Activated T-cell treated with anti-CD3 and anti-CD28 coated beads, Interleukin-2, amount 50 U/mL, for 72 hours (primary cell): Measurements from ENCODE around the gene DIP2B. TPM values are rescaled to one million over a fixed set of nuclear protein-coding genes. Genes with fewer than 3 reads are reported as not detected.

ENCODE experiments used
- ATAC-seq, 2 donors: fragments of 150-1000 bp; cut with Tn5 transposase; replicated peaks in 1 of 2; 2 replicates each; pipeline ENCODE4 v1.10.0; 2021; ENCODE audit warnings: moderate library complexity in 2 of 2, mild to moderate bottlenecking in 1 of 2
- DNase-seq, 2 donors: peaks; one replicate each; pipeline ENCODE4 v3.0.0; 2021 to 2022; ENCODE audit warnings: mixed read lengths in 1 of 2
- H3K27ac Mint-ChIP-seq: one replicate; pipeline ENCODE4 v1.8.0; 2022; ENCODE audit warnings: mild to moderate bottlenecking, moderate library complexity, mixed read lengths
- H3K27me3 Mint-ChIP-seq: one replicate; pipeline ENCODE4 v1.8.0; 2022; ENCODE audit warnings: low read depth, mixed read lengths
- H3K36me3 Mint-ChIP-seq, 2 donors: one replicate each; pipeline ENCODE4 v1.8.0; 2022; ENCODE audit warnings: mixed read lengths in 2 of 2, mild to moderate bottlenecking in 1 of 2; ENCODE audit not compliant: insufficient read depth in 2 of 2
- H3K4me1 Mint-ChIP-seq: one replicate; pipeline ENCODE4 v1.8.0; 2022; ENCODE audit warnings: low read depth, mixed read lengths
- H3K4me3 Mint-ChIP-seq, 2 donors: one replicate each; pipeline ENCODE4 v1.8.0; 2022; ENCODE audit warnings: mild to moderate bottlenecking in 2 of 2, mixed read lengths in 2 of 2, moderate library complexity in 2 of 2
- H3K9me3 Mint-ChIP-seq, 2 donors: one replicate each; pipeline ENCODE4 v1.8.0; 2022; ENCODE audit warnings: mixed read lengths in 2 of 2
- total RNA-seq, 2 donors: library from RNA; stranded (reverse); gene quantifications; one replicate each; pipeline ENCODE4 v1.2.3, GENCODE V29; 2022

Gene DIP2B
- total RNA-seq, 2 donors from 2014 or later = 25.4 to 28.1 TPM

GRCh38 chr12:50739611-50740010, 234.8 kb downstream of the DIP2B start:
- Mint-ChIP-seq H3K4me3 (no peak overlapping the region), H3K27me3 (no peaks in the 10 kb centered on the region), H3K27ac (no peak overlapping the region), H3K4me1 (peaks cover 11% of the 10 kb centered on the region), H3K36me3 (peaks cover 6 to 25% of the 10 kb centered on the region in 2 donors), H3K9me3 (no peaks in the 10 kb centered on the region)
- ATAC-seq (peak in 1 of 2 donors; percentile 23), DNase-seq (no peak)

- DNase-seq (peak in 1 of 2 donors; percentile 15), ATAC-seq (peak; percentile 59 to 88)
- H3K4me1 Mint-ChIP-seq = peaks cover 11% of the 10 kb centered on the region
- H3K36me3 Mint-ChIP-seq = peaks cover 6 to 25% of the 10 kb centered on the region in 2 donors
- no peaks in the 10 kb centered on the region for H3K27me3 Mint-ChIP-seq
- no peak overlapping the region for H3K4me3 Mint-ChIP-seq
- no peaks in the 10 kb centered on the region for H3K9me3 Mint-ChIP-seq
- H3K27ac Mint-ChIP-seq = peak overlapping the region; percentile 65
These were observed 235.5 kb downstream of the DIP2B start for GRCh38 chr12:50740307-50740706.

GRCh38 chr12:50742776-50743175, 238.0 kb downstream of the DIP2B start:
- Mint-ChIP-seq H3K4me3 (no peak overlapping the region), H3K9me3 (no peaks in the 10 kb centered on the region), H3K4me1 (peaks cover 11% of the 10 kb centered on the region), H3K27ac (no peak overlapping the region), H3K27me3 (no peaks in the 10 kb centered on the region), H3K36me3 (peaks cover 6 to 25% of the 10 kb centered on the region in 2 donors)
- ATAC-seq = no peak
- no peak for DNase-seq

GRCh38 chr12:50745861-50746260, 241.1 kb downstream of the DIP2B start:
- Mint-ChIP-seq H3K36me3 (peaks cover 6% of the 10 kb centered on the region in 2 donors), H3K27ac (no peak overlapping the region), H3K9me3 (no peaks in the 10 kb centered on the region), H3K27me3 (no peaks in the 10 kb centered on the region), H3K4me1 (peaks cover under 1% of the 10 kb centered on the region), H3K4me3 (no peak overlapping the region)
- ATAC-seq (no peak), DNase-seq (no peak)

- Mint-ChIP-seq H3K9me3 (no peaks in the 10 kb centered on the region), H3K4me1 (no peaks in the 10 kb centered on the region), H3K36me3 (peaks cover 3 to 5% of the 10 kb centered on the region in 2 donors), H3K4me3 (no peak overlapping the region), H3K27me3 (no peaks in the 10 kb centered on the region), H3K27ac (no peak overlapping the region)
- ATAC-seq (no peak), DNase-seq (no peak)
These were observed 241.6 kb downstream of the DIP2B start for GRCh38 chr12:50746431-50746830.

GRCh38 chr12:50747817-50748216, 243.0 kb downstream of the DIP2B start:
- H3K4me1 Mint-ChIP-seq = no peaks in the 10 kb centered on the region
- no peak overlapping the region for H3K27ac Mint-ChIP-seq
- DNase-seq = no peak
- peaks cover 3% of the 10 kb centered on the region in 2 donors for H3K36me3 Mint-ChIP-seq
- H3K27me3 Mint-ChIP-seq = no peaks in the 10 kb centered on the region
- H3K4me3 Mint-ChIP-seq = no peak overlapping the region
- ATAC-seq = no peak
- no peaks in the 10 kb centered on the region for H3K9me3 Mint-ChIP-seq

GRCh38 chr12:50749459-50749882, 244.7 kb downstream of the DIP2B start:
- H3K36me3 Mint-ChIP-seq = peaks cover under 1 to 3% of the 10 kb centered on the region in 2 donors
- H3K27me3 Mint-ChIP-seq = no peaks in the 10 kb centered on the region
- no peak for DNase-seq
- H3K4me1 Mint-ChIP-seq = no peaks in the 10 kb centered on the region
- H3K4me3 Mint-ChIP-seq = no peak overlapping the region
- ATAC-seq = no peak
- no peak overlapping the region for H3K27ac Mint-ChIP-seq
- H3K9me3 Mint-ChIP-seq = no peaks in the 10 kb centered on the region

- DNase-seq (no peak), ATAC-seq (no peak)
- Mint-ChIP-seq H3K4me1 (no peaks in the 10 kb centered on the region), H3K36me3 (peaks cover 0 to 3% of the 10 kb centered on the region in 2 donors), H3K4me3 (no peak overlapping the region), H3K27me3 (no peaks in the 10 kb centered on the region), H3K27ac (peak overlapping the region; percentile 71), H3K9me3 (no peaks in the 10 kb centered on the region)
These were observed 245.6 kb downstream of the DIP2B start for GRCh38 chr12:50750366-50750765.

GRCh38 chr12:50751948-50752721, 247.3 kb downstream of the DIP2B start:
- ATAC-seq (no peak), DNase-seq (no peak)
- Mint-ChIP-seq H3K36me3 (no peaks in the 10 kb centered on the region), H3K4me3 (no peak overlapping the region), H3K27me3 (no peaks in the 10 kb centered on the region), H3K27ac (peak overlapping the region; percentile 63), H3K4me1 (no peaks in the 10 kb centered on the region), H3K9me3 (no peaks in the 10 kb centered on the region)

- Mint-ChIP-seq H3K4me1 (no peaks in the 10 kb centered on the region), H3K36me3 (no peaks in the 10 kb centered on the region), H3K9me3 (no peaks in the 10 kb centered on the region), H3K4me3 (no peak overlapping the region), H3K27ac (no peak overlapping the region), H3K27me3 (no peaks in the 10 kb centered on the region)
- DNase-seq (no peak), ATAC-seq (no peak)
These were observed 248.5 kb downstream of the DIP2B start for GRCh38 chr12:50753232-50753769.

- peak; percentile 92 for DNase-seq
- peaks cover 0 to 2% of the 10 kb centered on the region in 2 donors for H3K9me3 Mint-ChIP-seq
- H3K4me1 Mint-ChIP-seq = peaks cover 54% of the 10 kb centered on the region
- ATAC-seq = peak; percentile 88 to 89
- peak within 1 kb of the TSS; percentile 92 to 95 for H3K4me3 Mint-ChIP-seq
- H3K27ac Mint-ChIP-seq = peak within 1 kb of the TSS; percentile 99
- peaks cover 2 to 15% of the 10 kb centered on the region in 2 donors for H3K36me3 Mint-ChIP-seq
- H3K27me3 Mint-ChIP-seq = no peaks in the 10 kb centered on the region
These were observed 259.0 kb downstream of the DIP2B start, which contains the start of gene ATF1 for GRCh38 chr12:50763639-50764285. ATF1 (plus strand) TSS chr12:50764101; CDS start chr12:50780146, 16,045 bp downstream.

- Mint-ChIP-seq H3K9me3 (peaks cover 0 to 2% of the 10 kb centered on the region in 2 donors), H3K27ac (peak overlapping the region; percentile 99)
- peak; percentile 61 to 64 for ATAC-seq
These were observed 259.7 kb downstream of the DIP2B start for GRCh38 chr12:50764286-50765094.

More at GRCh38 chr12:50764286-50765094, 259.7 kb downstream of the DIP2B start:
- H3K4me3 Mint-ChIP-seq = peak overlapping the region; percentile 92 to 95
- peak; percentile 76 for DNase-seq
- H3K27me3 Mint-ChIP-seq = no peaks in the 10 kb centered on the region
- H3K4me1 Mint-ChIP-seq = peaks cover 57% of the 10 kb centered on the region
- H3K36me3 Mint-ChIP-seq = peaks cover 2 to 18% of the 10 kb centered on the region in 2 donors
